ENCODE results near the gene ECE2.

ECE2 gene

DNA sequence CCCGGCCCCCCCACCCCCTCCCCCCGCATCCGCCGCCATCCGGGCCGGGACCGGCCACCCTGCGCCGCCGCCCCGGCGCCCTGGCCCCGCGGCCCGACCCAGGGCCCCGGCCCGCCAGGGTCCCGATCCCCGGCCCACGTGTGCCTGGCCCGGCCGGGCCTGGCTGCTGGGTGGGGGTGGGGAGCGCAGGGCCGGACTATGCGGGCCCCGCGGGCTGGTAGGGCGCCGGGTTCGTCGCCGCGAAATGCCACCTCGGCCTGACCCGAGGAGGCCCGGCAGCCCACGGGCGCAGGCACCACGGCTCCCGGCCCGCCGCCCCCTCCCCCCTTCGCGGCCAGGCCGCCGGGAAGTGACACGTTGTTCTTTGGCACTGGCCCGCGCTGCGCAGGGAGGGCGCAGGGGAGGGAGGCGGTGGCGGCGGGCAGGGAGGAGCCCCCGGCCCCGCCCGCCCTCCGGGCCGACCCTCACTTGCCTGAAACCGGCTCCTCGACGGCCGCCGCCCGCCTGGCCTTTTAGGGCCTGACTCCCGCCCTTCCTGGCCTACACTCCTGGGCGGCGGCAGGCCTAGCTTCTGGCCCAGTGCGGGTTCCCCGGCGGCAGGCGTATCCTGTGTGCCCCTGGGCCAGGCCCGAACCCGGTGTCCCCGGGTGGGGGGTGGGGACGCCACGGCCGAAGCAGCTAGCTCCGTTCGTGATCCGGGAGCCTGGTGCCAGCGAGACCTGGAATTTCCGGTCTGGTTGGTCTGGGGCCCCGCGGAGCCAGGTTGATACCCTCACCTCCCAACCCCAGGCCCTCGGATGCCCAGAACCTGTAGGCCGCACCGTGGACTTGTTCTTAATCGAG lies 39.1 kb downstream of the ECE2 start:
- DNase-seq, result peak; percentile 82

DNA sequence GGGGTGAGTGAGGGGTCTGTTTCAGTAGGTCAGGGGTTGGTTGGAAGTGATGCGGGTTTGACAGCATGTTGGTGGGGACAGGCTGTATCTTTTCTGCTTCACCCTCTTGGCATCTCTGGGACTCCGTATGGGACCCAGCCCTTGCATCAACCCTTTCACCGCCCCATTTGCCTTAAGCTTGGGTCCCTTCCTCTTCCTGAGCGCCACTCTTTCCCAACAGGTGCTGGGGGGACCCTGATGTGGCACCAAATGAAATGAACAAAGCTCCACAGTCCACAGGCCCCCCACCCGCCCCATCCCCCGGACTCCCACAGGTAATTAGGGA lies 39.7 kb downstream of the ECE2 start:
- DNase-seq, result peak; percentile 70

DNA sequence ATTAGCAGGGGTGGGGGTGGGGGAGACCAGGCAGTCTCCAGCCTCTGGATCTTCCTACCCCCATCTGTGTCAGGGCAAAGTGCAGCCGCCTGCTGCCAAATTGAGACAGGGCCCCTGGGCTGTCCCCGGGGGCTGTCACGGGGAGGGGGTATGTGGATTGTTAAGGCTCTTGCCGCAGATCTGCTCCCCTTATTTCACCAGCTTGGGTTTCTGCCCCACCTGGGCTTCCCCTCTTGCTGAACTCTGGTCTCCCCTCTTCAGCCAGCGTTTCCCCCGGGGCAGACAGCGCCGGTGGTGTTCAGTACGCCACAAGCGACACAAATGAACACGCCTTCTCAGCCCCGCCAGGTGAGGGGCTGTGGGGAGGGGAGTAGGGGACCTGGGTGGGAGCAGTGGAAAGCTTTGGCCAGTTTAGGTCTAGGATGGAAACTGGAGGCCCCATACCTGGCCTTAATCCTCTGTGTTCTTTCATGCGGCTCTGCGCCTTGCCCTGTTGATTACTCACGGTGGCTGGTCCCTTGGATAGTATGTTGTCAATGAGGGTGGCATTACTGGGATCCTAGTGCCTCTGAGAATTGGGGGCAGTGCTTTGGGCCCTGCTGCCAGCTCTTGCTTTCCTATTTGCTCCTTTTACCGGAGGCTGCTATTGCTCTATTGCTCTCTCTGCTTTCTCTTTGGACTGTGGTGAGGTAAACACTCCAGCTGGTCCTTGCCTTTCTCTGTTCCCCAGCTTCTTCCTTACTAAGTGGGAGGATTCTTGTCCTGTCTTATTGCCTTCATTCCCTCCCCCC lies 40.2 kb downstream of the ECE2 start:
- DNase-seq, result peak; percentile 70

DNA sequence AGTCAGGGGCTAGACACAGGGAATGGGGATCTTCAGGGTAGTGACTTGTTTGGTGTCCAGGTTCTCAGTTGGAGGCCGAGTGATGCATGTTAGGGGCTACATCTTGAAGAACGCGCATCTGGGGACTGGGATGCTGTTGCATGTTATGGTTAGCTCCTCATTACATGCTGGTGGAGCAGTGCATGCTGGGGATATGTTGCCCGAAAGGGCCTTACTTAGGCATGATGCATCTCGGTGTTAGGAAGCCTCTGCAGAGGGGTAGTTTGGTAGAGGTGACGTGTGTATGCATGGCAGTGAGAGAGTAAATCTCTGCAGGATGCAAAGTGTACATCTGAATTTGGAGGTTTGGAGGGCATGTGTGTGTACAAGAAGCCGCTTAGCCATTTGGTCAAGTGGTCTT lies 41.0 kb downstream of the ECE2 start:
- no peak for DNase-seq

DNA sequence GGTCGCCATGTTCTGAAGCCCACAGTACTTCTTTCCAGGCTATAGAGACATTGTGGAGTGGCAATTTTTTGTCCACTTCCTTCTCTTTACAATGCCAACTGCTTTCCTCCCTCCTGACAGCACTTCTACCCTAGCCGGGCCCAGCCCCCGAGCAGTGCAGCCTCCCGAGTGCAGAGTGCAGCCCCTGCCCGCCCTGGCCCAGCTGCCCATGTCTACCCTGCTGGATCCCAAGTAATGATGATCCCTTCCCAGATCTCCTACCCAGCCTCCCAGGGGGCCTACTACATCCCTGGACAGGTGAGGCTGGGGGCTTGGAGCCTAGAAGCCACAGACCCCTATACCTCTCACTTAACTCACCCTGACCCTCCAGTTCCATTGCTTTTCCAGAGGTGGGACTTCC lies 41.4 kb downstream of the ECE2 start:
- DNase-seq, result no peak

DNA sequence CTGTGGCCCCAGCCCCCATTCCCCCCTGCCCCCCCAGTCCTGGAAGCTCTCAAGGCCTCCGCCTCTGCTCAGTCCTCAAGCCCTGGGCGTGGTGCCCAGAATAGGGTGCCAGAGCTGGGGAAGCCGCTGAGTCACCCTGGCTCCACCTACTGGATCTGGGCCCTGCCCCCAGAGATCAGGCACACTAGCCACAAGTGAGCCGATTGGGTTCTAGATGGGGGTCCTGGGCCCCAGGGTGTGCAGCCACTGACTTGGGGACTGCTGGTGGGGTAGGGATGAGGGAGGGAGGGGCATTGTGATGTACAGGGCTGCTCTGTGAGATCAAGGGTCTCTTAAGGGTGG lies 44.3 kb downstream of the ECE2 start:
- DNase-seq, result peak; percentile 55

DNA sequence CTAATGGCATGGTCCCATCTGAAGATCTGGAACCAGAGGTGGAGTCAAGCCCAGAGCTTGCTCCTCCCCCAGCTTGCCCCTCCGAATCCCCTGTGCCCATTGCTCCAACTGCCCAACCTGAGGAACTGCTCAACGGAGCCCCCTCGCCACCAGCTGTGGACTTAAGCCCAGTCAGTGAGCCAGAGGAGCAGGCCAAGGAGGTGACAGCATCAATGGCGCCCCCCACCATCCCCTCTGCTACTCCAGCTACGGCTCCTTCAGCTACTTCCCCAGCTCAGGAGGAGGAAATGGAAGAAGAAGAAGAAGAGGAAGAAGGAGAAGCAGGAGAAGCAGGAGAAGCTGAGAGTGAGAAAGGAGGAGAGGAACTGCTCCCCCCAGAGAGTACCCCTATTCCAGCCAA lies 45.8 kb downstream of the ECE2 start:
- no peak for DNase-seq

DNA sequence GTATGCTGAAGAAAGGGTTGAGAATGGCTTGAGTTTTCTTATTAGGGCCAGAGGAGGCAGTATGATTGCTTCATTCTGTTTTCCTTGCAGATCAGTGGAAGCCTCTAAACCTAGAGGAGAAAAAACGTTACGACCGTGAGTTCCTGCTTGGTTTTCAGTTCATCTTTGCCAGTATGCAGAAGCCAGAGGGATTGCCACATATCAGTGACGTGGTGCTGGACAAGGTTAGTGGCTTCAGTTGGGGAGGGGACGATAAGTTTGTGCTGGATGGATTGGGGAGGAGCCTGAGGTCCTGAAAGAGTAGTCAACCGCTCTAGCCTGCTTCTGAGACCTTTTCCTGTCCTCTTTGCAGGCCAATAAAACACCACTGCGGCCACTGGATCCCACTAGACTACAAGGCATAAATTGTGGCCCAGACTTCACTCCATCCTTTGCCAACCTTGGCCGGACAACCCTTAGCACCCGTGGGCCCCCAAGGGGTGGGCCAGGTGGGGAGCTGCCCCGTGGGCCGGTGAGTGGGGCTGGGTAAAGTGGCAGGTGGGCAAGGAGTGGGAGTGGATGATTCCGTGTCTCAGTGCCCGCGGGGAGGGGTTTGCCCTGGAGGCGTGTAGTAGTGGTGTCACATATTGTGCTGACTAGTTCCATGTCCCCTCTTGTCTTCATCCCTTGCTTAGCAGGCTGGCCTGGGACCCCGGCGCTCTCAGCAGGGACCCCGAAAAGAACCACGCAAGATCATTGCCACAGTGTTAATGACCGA lies 47.1 kb downstream of the ECE2 start:
- no peak for DNase-seq

DNA sequence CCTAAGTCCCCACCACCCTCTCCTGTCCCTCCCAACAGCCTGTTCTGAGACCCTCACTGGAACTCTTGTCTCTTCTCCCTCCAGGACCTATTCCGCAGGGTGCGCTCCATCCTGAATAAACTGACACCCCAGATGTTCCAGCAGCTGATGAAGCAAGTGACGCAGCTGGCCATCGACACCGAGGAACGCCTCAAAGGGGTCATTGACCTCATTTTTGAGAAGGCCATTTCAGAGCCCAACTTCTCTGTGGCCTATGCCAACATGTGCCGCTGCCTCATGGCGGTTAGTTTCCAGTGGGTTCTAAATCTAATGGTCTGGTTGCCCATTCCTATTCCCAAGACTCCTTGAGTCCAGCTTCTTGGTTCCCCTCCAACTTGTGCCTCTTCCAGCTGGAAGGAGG lies 47.9 kb downstream of the ECE2 start:
- no peak for DNase-seq

DNA sequence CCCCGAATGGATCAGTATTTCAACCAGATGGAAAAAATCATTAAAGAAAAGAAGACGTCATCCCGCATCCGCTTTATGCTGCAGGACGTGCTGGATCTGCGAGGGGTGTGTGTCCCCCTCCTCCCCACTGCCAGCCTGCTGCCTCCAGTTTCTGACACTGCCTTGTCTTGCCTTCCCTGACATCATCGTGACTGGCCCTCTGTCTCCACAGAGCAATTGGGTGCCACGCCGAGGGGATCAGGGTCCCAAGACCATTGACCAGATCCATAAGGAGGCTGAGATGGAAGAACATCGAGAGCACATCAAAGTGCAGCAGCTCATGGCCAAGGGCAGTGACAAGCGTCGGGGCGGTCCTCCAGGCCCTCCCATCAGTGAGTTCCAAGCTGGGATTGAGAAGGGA lies 49.4 kb downstream of the ECE2 start:
- DNase-seq, result no peak

DNA sequence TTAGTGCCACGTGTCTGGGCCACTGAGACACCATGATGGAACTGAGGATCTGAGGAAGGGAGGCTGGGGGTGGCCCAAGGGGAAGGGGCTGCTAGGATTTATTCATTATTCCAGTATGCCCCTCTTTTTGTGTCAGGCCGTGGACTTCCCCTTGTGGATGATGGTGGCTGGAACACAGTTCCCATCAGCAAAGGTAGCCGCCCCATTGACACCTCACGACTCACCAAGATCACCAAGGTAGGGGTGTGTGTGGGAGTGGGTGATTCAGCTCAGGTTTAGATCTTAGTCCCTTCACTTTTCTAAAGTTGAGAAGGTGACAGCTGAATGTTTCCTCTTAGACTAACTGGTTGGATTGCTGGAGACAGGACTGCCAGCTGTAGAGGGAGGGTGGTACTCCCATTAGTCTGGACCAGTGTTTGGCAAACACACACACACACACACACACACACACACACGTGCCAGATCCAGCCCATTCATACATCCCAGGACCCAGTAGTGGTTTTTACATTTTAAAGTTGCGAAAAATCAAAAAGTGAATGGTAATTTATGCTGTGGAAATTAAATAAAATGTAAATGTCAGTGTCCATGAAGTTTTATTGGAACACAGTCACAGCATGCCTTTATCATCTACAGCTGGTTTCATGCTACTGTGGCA lies 50.0 kb downstream of the ECE2 start:
- no peak for DNase-seq

DNA sequence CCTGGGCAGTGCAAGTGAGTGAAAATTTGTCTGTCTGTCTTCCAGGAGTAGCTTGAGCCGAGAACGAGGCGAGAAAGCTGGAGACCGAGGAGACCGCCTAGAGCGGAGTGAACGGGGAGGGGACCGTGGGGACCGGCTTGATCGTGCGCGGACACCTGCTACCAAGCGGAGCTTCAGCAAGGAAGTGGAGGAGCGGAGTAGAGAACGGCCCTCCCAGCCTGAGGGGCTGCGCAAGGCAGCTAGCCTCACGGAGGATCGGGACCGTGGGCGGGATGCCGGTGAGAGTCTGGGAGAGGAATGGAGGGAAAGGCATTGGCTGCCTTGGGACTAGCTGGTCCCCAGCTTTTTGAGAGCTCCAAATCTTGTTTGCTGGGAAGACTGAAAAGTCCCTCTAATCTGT lies 51.3 kb downstream of the ECE2 start:
- no peak for DNase-seq

DNA sequence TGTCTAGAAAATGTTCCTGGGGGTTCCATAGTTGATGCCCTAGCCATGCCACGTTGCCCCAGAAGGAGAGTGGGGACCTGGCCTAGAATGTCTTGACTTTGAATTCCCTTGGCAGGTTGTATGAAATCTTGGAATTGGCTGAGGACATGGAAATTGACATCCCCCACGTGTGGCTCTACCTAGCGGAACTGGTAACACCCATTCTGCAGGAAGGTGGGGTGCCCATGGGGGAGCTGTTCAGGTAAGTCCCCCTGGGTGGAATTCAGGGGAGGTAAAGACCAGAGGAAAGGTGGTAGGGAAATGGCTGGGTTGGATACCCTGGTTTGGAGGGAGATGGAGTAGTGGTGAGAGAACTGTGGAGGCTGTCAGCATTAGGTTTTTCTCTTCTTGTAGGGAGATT lies 52.7 kb downstream of the ECE2 start:
- DNase-seq, result no peak

DNA sequence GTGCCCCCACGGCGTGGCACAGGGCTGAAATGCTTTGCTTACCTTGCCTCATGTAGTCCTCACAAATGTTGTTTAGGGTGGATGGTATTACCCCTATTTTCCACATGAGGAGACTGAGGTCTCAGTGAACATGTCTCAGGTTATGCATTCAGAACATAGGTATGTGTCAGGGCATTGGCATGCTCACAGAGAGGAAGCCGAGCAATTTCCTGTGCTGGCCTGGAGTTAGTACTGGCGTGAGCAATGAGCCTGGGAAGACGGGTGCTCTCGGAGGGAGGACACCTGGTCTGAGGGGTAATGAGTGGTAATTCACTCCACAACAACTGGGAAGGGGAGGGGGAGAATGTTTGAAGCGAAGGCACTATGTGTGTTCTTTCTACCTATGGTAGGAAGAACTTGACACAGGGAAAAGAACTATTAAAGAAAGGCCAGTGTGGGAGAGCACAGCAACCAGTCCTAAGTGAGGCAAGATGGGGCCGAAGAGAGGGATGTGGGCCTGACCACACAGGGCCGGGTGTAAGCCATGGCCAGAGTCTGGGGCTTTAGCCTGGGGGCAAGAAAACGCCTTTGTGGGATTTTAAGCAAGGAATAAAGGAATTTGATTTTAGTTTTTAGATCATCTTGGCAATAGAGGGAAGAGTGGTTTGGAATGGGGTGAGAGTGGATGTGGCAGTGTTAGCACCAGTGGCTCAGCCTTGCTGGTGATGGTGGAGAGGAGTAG lies 56.7 kb downstream of the ECE2 start:
- no peak for DNase-seq

DNA sequence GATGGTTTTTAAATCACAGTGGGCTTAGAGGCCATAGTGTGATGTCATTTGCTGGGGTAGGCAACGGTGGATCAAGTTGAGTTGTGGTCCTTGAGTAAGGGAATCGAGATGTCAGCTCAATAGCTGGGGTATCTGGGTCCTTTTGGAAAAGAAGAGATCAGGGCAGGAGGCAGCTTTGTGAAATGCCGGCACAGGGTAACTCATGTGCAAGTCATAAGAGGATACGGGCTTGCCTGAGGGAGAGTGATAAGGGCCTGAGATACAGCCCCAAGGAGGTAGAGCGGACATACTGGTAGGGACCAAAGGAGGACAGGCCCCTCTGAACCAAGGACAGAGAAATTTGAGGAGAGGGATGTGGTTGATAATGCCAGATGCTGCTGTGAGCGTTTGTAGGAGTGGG lies 57.4 kb downstream of the ECE2 start:
- DNase-seq, result no peak

DNA sequence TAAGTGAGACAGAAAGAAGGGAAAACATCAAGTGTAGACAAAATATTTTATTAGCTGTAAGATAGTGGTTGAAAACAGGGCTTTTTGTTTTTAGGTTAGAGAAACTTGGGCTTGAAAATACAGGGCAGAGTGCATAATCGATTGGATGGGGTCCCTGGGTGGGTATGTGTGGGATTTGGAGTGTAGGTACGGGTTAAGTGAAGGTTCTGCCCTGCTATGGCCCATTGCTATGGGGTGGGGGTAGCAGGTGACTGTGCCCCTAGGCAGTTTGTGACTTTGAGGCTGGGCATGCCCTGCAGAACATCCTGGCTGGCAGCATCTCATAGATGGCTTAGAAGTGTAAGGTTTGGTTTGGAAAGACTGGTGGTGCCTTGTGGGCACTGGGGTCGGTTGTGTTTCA lies 57.9 kb downstream of the ECE2 start:
- DNase-seq, result no peak

DNA sequence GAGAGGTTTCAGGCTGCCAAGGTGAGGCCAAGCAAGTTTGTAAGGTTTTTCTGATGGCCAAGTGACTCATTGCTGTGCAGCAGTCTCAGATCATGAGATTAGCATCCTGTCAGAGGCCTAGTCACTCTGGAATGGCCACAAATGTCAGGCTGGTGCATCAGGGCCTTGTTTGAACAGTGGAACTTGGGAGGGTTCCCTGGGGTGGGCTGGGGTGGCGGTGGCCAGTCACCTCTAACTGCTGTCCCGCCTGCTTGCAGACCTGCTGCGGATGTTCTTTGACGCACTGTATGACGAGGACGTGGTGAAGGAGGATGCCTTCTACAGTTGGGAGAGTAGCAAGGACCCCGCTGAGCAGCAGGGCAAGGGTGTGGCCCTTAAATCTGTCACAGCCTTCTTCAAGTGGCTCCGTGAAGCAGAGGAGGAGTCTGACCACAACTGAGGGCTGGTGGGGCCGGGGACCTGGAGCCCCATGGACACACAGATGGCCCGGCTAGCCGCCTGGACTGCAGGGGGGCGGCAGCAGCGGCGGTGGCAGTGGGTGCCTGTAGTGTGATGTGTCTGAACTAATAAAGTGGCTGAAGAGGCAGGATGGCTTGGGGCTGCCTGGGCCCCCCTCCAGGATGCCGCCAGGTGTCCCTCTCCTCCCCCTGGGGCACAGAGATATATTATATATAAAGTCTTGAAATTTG lies 58.8 kb downstream of the ECE2 start:
- DNase-seq, result peak; percentile 41

DNA sequence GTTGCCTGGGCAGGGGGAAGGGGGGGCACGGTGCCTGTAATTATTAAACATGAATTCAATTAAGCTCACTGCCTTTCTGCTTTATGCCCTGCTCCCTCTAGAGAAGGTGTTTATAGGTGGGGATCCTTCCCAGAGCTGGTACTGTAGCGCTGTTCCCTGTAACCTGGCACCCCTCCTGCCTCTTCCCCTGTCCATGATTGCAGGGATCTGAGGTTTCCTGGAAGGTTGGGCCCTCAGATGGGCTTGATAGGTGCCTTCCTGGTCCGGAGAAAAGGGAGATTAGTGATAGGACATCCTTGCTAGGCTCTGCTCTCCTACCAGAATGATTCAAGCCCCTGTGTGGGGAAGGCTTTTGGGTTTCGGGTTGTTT lies 59.5 kb downstream of the ECE2 start:
- DNase-seq, result peak; percentile 69

DNA sequence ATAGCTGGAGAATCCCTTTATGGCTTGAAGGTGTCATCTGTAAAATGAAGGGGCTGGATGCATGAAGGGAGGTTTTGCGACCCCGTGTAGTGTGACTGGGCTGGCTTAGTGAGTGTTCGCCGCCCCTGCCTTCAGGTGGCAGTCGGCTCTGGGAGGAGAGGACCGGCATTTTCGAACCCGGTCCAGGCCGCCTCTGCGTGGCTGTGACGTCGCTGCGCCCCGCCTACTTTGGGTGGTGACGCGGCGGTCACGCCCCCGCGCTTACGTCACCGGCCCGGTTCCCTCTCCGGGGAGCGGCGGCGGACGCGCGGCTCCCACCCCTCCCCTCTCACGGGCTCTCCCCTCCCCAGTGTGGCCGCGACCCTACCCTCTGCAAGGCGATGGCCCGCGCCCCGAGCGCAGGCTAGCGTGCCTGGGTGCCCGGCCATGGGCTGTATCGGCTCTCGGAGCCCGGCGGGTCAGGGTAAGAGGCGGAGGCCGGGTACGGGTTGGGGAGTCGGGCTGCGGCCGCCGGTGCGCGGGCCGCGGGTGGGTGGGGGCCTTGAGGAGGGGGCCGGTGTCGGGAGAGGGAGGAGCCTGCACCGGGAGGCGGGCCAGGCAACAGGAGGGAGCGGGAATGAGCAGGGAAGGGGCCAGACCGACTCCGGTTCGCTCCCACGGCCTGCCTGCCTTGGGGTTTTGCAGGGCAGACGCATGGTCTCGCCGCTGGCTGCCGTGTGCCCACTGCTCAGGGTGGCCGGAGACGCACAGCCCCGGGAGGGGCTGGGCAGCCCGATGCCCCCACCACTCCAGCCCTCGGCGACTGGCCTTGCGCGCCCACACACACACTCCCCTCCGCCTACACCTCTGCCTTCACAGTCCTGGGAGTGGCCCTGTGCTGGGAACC lies 60.1 kb downstream of the ECE2 start:
- peak; percentile 91 for DNase-seq

DNA sequence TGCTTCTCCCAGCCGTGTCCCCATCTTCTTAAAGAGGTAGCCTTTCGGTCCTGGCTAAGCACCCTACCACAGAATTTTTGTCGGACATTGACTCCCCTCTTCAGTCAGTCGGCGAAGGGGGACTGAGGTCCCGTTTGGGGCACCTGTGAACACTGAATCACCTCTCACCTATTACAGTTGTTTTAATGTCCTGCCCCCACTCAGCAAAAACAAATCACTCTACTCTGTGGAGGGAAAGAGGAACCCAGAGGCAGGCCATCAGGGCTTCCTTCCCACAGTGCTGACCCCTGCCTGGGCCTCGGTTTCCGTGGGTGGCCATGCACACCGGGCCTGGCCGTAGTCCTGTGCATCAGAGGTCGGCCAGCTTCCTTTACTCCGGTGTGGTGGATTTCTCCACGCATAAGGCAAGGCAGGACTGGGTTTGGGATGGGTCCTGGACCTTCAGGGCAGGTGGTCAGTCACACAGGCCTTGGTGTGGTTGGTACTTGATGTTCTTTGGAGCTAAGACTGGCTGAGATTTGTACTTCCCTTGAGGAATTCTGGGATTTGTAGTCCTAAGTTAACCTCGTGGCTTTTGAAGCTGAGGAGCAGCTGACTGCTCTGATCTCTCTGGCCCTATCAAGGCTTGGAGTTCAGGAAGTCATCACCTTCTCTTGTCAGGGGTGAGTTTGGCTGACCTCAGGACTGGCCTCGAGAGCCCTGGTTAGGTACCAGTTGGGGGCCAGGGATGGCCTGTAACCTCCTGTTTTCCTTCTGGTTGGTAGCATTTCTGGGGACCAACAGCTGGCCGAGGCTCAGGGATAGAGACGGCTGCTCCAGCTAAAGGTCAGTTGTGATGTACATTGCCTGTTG lies 61.0 kb downstream of the ECE2 start:
- DNase-seq, result peak; percentile 65
